SU-DHL-6 (cell line): ENCODE measurements around the gene PCYT2.
A peak's percentile ranks its signal among the peaks of the same experiment; 100 is the strongest.

ENCODE experiments used
- H2AFZ ChIP-seq: fragments of 200-600 bp; sonication (generic); 2 replicates; pipeline ENCODE4 v1.6.1; 2014; ENCODE audit warnings: low read depth, mild to moderate bottlenecking, moderate library complexity, mixed read lengths, antibody characterized with exemption, low read length; ENCODE audit not compliant: severe bottlenecking
- H3F3A ChIP-seq: fragments of 200-600 bp; shearing (Covaris generic); 2 replicates; pipeline ENCODE4 v1.6.0; 2016; ENCODE audit warnings: antibody characterized with exemption, mild to moderate bottlenecking; ENCODE audit not compliant: insufficient read depth
- H3K27ac ChIP-seq: fragments of 200-600 bp; sonication (generic); 2 replicates; pipeline ENCODE4 v1.5.1; 2016; ENCODE audit warnings: low read depth, mild to moderate bottlenecking, low read length, moderate library complexity, mixed read lengths
- H3K27me3 ChIP-seq: fragments of 200-600 bp; sonication (generic), shearing (Covaris generic); 2 replicates; pipeline ENCODE4 v1.6.0; 2014; ENCODE audit warnings: mild to moderate bottlenecking, low read length
- H3K36me3 ChIP-seq: fragments of 200-600 bp; sonication (generic); 2 replicates; pipeline ENCODE4 v1.6.1; 2014; ENCODE audit warnings: mild to moderate bottlenecking, low read length, mixed read lengths
- H3K4me2 ChIP-seq: fragments of 300-600, 200-600 bp; shearing (Covaris generic), sonication (generic); 2 replicates; pipeline ENCODE4 v1.6.0; 2014; ENCODE audit warnings: low read length, low read depth, mild to moderate bottlenecking; ENCODE audit not compliant: poor library complexity, severe bottlenecking
- H3K4me3 ChIP-seq: fragments of 200-600 bp; sonication (generic); 2 replicates; pipeline ENCODE4 v1.5.1; 2014; ENCODE audit warnings: antibody characterized with exemption, low read length, mild to moderate bottlenecking, mixed read lengths; ENCODE audit not compliant: insufficient read depth, poor library complexity, severe bottlenecking
- H3K79me2 ChIP-seq: fragments of 200-600 bp; sonication (generic); 2 replicates; pipeline ENCODE4 v1.6.1; 2014; ENCODE audit warnings: mild to moderate bottlenecking, low read length, moderate library complexity; ENCODE audit not compliant: insufficient read depth
- H3K9ac ChIP-seq: fragments of 200-600 bp; sonication (generic); 2 replicates; pipeline ENCODE4 v1.7.0; 2014; ENCODE audit warnings: mild to moderate bottlenecking, low read length
- H3K9me2 ChIP-seq: fragments of 200-600 bp; sonication (generic); replicated peaks from 2 replicates; pipeline ENCODE4 v1.6.1; 2014; ENCODE audit warnings: low read length; ENCODE audit not compliant: insufficient read depth
- H3K9me3 ChIP-seq: fragments of 200-600 bp; sonication (generic); 2 replicates; pipeline ENCODE4 v1.6.1; 2014; ENCODE audit warnings: low read length, mixed read lengths; ENCODE audit not compliant: insufficient read depth
- H4K20me1 ChIP-seq: fragments of 200-600 bp; sonication (generic); 2 replicates; pipeline ENCODE4 v1.6.1; 2014; ENCODE audit warnings: low read depth, mild to moderate bottlenecking, antibody characterized with exemption, low read length, moderate library complexity, mixed read lengths
- CTCF ChIP-seq: fragments of 200-600 bp; sonication (generic); IDR thresholded peaks from one replicate; pipeline ENCODE4 v1.5.1; 2017; ENCODE audit warnings: antibody characterized with exemption, mild to moderate bottlenecking, low read length, moderate library complexity; ENCODE audit not compliant: insufficient read depth, poor library complexity, severe bottlenecking
- EZH2phosphoT487 ChIP-seq: fragments of 200-600 bp; sonication (generic), shearing (Covaris generic); conservative IDR thresholded peaks from 2 replicates; pipeline ENCODE4 v1.6.1; 2018; ENCODE audit warnings: mild to moderate bottlenecking, antibody characterized with exemption, low read length, moderate library complexity, mixed read lengths

PCYT2 gene

GRCh38 chr17:81902653-81903414 is 8.4 kb downstream of the PCYT2 start:
- H2AFZ ChIP-seq = no peak overlapping the region
- H3K27ac ChIP-seq = no peak overlapping the region
- H3K4me3 ChIP-seq = peak overlapping the region; percentile 4
- H4K20me1 ChIP-seq = no peaks in the 10 kb centered on the region
- TF ChIP-seq CTCF = no peak
- TF ChIP-seq EZH2phosphoT487 = no peak
- no peaks in the 10 kb centered on the region for H3F3A ChIP-seq
- H3K4me2 ChIP-seq = peak overlapping the region; percentile 41
- no peaks in the 10 kb centered on the region for H3K27me3 ChIP-seq
- peak overlapping the region; percentile 7; the same call in 1 of the 2 replicates for H3K9ac ChIP-seq
- H3K9me3 ChIP-seq = no peaks in the 10 kb centered on the region
- no peaks in the 10 kb centered on the region for H3K36me3 ChIP-seq
- no peaks in the 10 kb centered on the region for H3K79me2 ChIP-seq
- no peaks in the 10 kb centered on the region for H3K9me2 ChIP-seq

- Histone ChIP-seq H4K20me1 (no peaks in the 10 kb centered on the region), H3K79me2 (no peaks in the 10 kb centered on the region), H3K9me3 (no peaks in the 10 kb centered on the region), H3K9me2 (no peaks in the 10 kb centered on the region), H3K36me3 (no peaks in the 10 kb centered on the region), H3K4me2 (peak within 1 kb of the TSS; percentile 41), H3K9ac (peak within 1 kb of the TSS; percentile 7; the same call in 1 of the 2 replicates), H3F3A (no peaks in the 10 kb centered on the region), H3K4me3 (peak within 1 kb of the TSS; percentile 4), H3K27ac (no peak within 1 kb of the TSS), H3K27me3 (no peaks in the 10 kb centered on the region), H2AFZ (no peak within 1 kb of the TSS)
- no peak for TF ChIP-seq CTCF
- no peak for TF ChIP-seq EZH2phosphoT487
Observed at GRCh38 chr17:81902023-81902652, 9.1 kb downstream of the PCYT2 start, which contains the start of gene NPB. NPB (plus strand) TSS chr17:81902238; CDS start chr17:81902278, 40 bp downstream.

GRCh38 chr17:81901167-81902022 is 9.8 kb downstream of the PCYT2 start:
- Histone ChIP-seq H3K9me3 (no peaks in the 10 kb centered on the region), H3K36me3 (no peaks in the 10 kb centered on the region), H3K4me2 (peak overlapping the region; percentile 41), H3K27ac (no peak overlapping the region), H3K9ac (no peak overlapping the region; the same call in 1 of the 2 replicates), H3K27me3 (no peaks in the 10 kb centered on the region), H4K20me1 (no peaks in the 10 kb centered on the region), H3K9me2 (no peaks in the 10 kb centered on the region), H3K4me3 (no peak overlapping the region), H3K79me2 (no peaks in the 10 kb centered on the region), H2AFZ (no peak overlapping the region), H3F3A (no peaks in the 10 kb centered on the region)
- TF ChIP-seq EZH2phosphoT487 (no peak), CTCF (no peak)
